AG04449 (cell line): ENCODE results near the gene HPSE2.

Source experiments
- CTCF ChIA-PET: fragments of 350-600 bp; formaldehyde crosslinking; extraction: SDS; loops from one replicate; lab custom pipeline; 2021; ENCODE audit warnings: antibody characterized with exemption; lab: Yijun Ruan, JAX
- POLR2A ChIA-PET: fragments of 400-600, 350-600 bp; formaldehyde crosslinking; extraction: SDS; loops from one replicate; lab custom pipeline; 2020; ENCODE audit warnings: antibody characterized with exemption, inconsistent platforms; lab: Yijun Ruan, JAX
- DNase-seq: peaks from one replicate; pipeline ENCODE4 v3.0.0-alpha.2; 2010; ENCODE audit warnings: low read depth, low spot score
- H3K4me3 ChIP-seq: 2 replicates; pipeline ENCODE4 v1.5.1; 2011; ENCODE audit warnings: low read depth, mild to moderate bottlenecking, control low read depth, low read length
- CTCF ChIP-seq: IDR thresholded peaks from one replicate; pipeline ENCODE4 v1.5.1; 2011; ENCODE audit warnings: mild to moderate bottlenecking, moderate library complexity, low read length, control low read depth, inconsistent platforms; ENCODE audit not compliant: insufficient read depth; ENCODE audit errors: missing control alignments

The HPSE2 gene

GRCh38 chr10:99042051-99042771 is 193.4 kb downstream of the HPSE2 start:
- DNase-seq, result no peak
- CTCF ChIA-PET, result interaction anchor here (1.1 to 1.2 kb wide), 2 partner anchors 569 to 575 kb away, joined by 3 to 4 read pairs; no protein-coding TSS in a partner anchor
- TF ChIP-seq CTCF, result no peak
- H3K4me3 ChIP-seq, result no peak overlapping the region
- POLR2A ChIA-PET, result no interaction called here

- ChIA-PET POLR2A (no interaction called here), CTCF (interaction anchor here (1.1 to 1.2 kb wide), 2 partner anchors 568 to 574 kb away, joined by 3 to 4 read pairs; no protein-coding TSS in a partner anchor)
- no peak for TF ChIP-seq CTCF
- no peak overlapping the region for H3K4me3 ChIP-seq
- DNase-seq, result no peak
Observed at GRCh38 chr10:99041468-99041867, 194.2 kb downstream of the HPSE2 start.

GRCh38 chr10:99013885-99014284 is 221.8 kb downstream of the HPSE2 start:
- no peak for TF ChIP-seq CTCF
- no peak for DNase-seq
- ChIA-PET CTCF (no interaction called here), POLR2A (no interaction called here)
- H3K4me3 ChIP-seq, result no peak overlapping the region

- DNase-seq, result no peak
- ChIA-PET POLR2A (no interaction called here), CTCF (no interaction called here)
- no peak for TF ChIP-seq CTCF
- H3K4me3 ChIP-seq, result no peak overlapping the region
Observed at GRCh38 chr10:99010286-99010685, 225.4 kb downstream of the HPSE2 start.

GRCh38 chr10:99008054-99008453 is 227.6 kb downstream of the HPSE2 start:
- no peak overlapping the region for H3K4me3 ChIP-seq
- CTCF ChIA-PET, result no interaction called here
- no peak for TF ChIP-seq CTCF
- POLR2A ChIA-PET, result no interaction called here
- DNase-seq, result no peak

- TF ChIP-seq CTCF, result no peak
- CTCF ChIA-PET, result no interaction called here
Observed at GRCh38 chr10:99007457-99007856, 228.2 kb downstream of the HPSE2 start.

More at GRCh38 chr10:99007457-99007856, 228.2 kb downstream of the HPSE2 start:
- no peak overlapping the region for H3K4me3 ChIP-seq
- DNase-seq, result no peak
- POLR2A ChIA-PET, result no interaction called here
